NCI-H2029 (cell line): ENCODE data around the gene PAGE1.
"Not testable (repeated sequence)": the region's sequence is repeated elsewhere in the genome, so short reads cannot be mapped to it uniquely, and the experiment has no call there.

Experiments
- DNase-seq: peaks from one replicate; lab custom pipeline; 2025; lab: John Stamatoyannopoulos, UW

Gene PAGE1, protein sequence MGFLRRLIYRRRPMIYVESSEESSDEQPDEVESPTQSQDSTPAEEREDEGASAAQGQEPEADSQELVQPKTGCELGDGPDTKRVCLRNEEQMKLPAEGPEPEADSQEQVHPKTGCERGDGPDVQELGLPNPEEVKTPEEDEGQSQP

DNA sequence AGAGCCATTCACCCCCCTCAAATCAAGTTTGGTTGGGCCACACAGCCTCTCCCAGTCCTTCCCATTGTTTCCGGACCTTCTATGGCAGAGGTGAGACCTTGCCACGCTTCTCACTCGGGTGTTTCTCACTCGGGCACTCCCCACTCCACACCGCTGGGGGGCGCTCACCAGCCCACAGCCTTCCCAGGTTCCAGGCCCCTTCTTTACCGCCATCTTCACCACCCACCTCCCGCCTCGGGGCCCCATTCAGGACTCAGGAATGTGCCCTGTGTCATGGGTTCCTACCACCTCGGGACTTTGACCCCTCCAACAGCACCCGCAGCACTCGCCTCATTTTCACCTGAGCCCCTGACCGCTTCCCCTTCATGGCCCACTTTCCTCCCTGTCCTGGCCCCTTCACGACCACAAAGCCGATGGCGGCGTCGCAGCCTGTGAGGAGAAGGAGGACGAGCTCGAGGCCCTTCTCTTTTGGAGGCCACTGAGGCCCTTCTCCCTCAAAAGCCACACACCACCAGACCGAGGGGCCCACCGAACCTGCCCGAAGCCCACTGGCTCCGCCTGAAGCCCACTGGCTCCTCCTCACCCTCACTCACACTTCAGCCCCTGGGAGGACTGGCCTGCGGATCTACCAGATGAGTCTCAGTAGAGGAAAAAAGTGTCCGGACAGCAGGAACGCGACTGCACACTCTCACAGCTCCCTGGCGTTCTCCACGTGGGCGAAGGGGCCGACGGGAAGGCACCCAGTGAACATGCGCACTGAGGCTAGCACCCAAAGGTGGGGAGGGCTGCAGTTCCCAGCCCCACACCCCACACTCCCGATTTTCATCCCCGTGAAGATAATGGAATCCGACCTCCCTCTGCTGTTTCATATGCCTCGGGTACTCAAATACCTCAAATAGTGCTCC is at the start of gene PAGE1:
Gene PAGE1, minus strand, starts transcription at position 709 of the 905 bp plus-strand sequence. CDS start 1,214 bp downstream, outside the sequence.
- DNase-seq: no peak

DNA sequence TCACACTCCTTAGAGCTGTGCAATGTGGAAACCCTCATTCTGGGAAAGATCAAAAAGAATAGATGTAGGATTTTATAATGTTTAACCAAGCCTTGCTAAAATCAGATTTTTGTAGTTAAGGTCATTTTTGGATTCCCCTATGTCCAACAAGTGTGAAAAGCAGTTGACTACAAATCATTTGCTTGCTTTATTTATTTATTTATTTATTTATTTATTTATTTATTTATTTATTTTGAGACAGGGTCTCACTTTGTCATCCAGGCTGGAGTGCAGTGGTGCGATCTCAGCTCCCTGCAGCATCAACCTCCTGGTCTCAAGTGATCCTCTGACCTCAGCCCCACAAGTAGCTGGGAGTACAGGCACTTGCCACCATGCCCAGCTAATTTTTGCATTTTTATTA is 45.7 kb upstream of the PAGE1 start:
- not testable (repeated sequence) for DNase-seq

DNA sequence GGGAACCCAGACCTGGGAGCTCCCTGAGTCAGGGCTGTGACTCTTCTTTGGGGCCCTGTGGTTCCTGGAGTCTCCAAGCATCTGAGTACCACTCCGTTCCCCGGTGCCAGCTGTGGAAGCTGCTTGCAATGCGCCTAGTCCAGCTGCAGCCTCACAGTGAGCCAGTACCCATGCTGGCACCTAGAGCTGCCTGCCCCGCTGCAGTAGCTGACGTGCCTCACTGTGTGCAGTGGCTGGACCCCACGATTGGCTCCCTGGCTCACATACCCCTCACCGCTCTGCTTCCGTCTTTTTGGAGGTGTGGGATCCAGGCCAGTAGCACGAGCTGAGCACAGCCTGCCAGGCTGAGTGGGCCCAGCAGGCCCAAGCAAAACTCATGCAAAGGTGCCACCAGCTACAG is 32.1 kb upstream of the PAGE1 start:
- DNase-seq: no peak

DNA sequence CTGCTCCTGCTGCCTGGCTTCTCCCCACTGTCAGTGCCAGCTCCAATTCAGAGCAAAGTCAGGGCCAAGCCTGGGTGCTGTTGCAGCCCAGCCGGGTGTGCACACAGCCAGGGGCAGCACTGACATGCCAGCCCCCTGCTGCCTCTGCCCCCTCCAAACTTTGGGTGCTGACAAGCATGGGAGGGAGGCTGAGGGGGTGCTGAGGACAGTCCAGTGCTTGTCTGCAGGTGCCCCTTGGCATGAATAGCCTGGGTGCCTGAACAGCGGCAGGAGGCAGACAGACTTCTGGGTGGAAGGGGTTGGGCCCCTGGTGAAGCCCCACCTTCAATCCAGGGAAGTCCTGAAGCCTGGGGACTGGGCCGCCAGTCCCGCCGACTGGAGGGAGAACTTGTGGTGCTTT is 31.2 kb upstream of the PAGE1 start:
- DNase-seq: no peak

DNA sequence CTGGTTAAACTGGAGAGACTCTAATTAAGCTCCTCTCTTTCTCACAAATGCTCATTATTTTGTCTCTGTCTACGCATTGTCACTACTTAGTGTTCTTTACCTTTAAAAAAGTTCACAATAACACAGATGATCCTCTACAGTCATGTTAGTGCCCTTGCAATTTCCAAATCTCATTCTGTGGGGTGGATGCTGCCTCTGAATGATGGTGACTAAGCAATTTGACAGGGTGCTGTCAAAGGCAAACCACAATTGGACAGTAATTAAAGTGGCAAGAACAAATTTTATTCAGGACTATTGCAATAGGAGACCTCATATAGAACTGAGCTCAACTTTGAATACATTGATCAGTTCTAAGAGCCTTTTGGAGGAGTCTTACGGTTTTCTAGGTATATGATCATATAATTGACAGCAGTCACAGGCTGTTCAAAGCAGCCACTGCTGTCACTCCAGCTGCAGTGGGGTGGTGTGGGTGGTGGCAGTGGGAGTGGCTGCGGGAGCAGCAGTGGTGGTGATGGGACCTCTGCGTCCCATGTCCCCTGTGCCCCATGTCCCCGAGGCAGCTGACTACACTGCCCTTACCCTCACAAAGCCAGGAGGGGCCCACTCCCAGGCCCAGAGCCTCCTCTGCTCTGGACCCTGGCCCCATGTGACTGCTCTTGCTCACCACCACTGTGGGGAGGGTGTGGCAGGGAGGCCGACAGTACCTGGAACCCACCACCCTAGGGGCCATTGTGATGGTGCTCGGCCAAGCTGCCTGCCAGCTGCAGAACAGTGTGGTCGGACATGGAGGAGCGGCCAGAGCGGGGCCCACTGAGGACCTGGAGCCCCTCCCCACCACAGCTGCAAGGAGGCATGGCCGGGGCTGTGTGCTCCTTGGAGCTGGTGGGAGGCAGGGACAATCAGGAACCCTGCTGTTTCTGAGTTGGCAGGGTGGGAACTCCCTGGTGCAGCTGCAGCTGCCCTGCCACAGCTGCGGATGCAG is 30.4 kb upstream of the PAGE1 start:
- DNase-seq: no peak

DNA sequence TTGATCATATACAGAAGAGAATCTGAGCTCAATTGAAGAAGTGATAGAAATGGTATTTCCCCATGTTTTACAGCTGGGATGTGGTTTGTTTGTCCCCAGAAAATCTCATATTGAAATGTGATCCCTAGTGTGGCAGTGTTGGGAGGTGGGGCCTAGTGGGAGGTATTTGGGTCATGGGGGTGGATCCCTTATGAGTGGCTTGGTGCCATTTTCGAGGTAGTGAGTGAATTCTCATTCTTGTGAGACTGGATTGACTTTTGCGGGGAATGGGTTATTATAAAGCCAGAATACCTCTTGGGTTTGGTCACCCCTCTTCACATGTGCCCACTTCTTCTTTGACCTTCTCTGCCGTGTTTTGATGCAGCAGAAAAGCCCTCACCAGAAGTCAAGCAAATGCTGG is 29.6 kb upstream of the PAGE1 start:
- no peak for DNase-seq

DNA sequence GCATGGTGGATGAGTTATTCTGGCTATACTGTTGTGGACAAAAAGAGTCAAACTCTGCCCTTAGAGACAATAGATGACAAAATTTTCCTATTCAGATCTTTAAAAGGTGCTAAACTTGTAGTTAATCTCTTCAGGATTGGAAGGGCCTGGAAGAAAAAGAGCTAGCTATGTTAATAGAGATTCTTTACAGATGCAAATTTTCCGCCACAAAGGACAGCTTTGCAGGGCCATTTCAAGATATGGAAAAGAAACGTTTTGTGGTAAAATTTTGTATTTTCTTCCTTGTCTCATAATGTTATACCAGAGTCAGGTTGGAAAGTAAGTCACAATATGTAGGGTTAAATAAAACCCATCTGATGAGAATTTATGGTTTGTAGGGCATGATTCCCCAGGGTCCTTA is 24.3 kb upstream of the PAGE1 start:
- DNase-seq: not testable (repeated sequence)

DNA sequence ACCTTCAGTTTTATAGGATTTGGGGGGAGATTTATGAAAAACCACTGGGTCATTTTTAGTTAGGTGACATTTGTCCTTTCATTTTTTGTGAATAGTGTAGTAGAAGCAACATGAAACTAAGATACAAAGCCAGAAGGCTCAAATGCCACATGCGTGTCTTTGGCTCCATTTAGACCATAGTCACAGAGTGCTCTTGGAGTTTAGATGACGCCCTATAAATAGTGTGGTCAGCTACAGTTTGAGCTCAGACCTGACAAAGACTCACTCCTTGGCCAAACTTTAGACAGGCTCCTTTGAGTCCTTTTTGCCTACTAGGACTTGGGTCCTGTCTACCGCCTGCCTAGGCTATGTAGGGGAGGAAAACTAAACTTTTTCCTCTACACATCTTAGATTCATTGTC is 16.8 kb upstream of the PAGE1 start:
- DNase-seq: no peak

DNA sequence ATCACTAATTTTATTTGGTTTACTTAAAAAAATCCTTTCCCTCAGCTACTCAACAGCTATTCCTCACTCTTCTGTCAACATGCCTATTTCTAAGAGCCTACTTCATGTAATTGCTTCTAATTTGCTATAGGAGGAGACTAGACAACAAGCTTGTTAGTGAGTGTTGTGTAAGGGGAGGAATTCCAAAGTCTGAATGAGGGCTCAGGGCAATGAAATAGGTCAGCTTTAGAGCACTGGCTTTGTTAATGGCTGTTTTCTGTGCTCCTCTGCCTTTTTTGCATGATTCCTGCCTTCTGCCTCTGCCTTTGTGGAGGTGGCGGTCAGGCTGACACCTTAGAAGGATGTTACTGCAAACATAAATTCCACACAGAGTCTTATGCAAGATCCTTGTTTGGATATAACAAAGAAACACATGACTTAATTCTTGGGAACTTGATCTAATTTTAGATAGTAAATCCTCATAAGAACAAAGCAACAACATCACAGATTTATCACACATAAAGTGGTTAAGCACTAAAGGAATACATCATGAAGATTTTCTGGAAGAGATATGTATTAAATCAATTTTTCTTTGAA is 15.0 kb upstream of the PAGE1 start:
- DNase-seq: no peak

DNA sequence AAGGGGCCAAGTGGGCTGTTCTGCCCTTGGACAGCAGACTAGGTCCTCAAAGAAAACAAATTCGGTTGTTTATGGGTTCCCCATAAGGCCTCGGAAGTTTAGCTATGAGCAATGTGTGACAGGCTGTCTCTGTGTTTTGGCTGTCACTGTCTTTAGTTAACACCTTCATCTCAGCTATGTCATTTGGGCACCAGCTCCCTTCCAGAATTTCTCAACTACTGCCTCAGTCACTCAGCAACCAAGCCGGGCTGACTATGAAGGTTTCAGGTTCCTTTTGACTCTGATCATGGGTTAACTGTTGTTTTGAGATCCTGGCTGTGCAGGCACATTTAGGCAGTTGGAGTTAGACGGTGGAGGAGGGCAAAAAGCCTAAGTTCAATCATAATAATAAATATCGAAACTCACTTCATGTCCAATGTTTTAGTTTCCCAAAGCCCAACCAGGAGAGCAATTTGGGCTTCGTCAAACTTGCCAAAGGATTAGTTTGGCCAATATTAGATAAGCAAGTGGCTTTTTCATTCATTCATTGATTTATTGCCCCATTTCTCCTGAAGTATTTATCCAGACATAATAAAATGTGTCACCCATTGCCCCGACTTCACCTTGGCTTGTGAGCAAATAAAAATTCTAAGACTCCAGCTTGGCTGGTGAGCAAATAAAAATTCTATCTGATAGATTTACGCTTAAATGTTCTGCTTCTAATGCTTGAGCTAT is 9.1 kb upstream of the PAGE1 start:
- DNase-seq: no peak

DNA sequence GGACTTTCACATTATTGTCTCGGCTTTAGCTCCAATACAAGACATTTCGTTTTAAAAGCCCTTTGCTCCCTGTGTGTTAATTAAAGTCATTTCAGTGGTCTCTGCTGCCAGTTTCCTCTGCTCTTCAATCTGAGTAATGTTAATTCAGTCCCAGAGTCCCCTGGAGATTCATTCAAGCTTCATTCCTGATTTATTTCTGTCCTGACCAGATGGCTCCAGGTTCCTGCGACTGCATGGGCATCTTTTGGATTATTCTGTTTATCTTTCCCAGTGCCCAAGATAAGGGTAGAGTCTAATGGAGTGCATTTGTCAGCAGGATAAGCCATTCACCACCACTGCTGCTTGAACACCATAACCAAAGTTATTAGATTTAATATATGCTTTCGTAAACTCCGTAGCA is 6.1 kb upstream of the PAGE1 start:
- no peak for DNase-seq

DNA sequence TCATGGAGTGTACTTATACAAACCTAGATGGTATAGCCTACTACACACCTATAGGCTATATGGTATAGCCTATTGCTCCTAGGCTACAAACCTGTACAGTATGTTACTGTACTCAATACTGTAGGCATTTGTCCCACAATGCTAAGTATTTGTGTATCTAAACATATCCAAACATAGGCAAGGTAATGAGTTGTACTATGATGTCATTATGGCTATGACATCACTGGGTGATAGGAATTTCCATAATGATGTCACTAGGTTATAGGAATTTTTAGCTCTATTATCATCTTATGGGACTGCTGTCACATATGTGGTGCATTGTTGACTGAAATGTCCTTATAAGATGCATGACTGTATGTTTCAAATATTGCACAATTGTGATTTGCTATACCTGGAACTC is 5.5 kb upstream of the PAGE1 start:
- no peak for DNase-seq

DNA sequence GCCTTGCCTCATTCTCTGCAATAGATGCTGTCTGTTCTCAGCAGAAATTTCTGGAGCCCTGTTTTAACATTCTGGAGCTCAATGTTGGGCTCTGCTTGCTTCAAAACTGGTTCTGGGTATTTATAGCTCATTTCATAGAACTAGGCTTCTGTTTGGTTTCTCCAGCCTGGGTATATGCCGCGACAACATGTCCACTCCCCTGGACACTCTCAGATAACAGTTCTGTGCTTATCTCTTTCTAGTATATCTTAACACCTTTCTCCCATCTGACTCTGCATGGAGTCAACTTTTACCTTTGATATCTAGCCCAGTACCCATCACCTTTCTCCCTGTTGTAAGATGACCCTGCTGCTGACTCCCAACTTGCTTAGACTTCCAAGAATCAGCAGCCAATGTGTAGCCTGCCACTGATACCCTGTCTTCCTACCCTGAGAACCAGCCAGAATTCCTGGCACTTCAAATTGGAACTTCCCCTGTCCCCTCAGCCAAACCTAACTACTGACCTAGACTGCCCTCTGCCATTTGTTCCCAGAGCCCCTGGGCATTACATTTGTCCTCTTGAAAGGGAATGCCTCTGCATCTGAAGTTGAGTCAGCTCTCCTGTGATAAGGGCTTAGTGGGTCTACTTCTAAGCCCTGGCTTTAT is 20.6 kb downstream of the PAGE1 start:
- DNase-seq: no peak

DNA sequence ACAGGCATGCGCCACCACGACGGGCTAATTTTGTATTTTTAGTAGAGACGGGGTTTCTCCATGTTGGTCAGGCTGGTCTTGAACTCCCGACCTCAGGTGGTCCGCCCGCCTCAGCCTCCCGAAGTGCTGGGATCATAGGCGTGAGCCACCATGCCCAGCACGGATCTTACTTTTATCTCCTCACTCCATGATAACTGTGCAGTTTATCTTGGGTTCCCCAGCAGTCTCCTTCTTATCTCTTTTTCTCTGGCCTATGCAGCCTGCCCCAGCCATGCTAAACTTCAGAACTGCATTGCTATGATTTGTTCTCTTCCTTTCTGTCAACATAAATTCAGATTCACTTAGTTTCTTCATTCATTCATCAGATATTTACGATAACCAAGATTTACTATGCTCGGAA is 22.4 kb downstream of the PAGE1 start:
- DNase-seq: no peak

DNA sequence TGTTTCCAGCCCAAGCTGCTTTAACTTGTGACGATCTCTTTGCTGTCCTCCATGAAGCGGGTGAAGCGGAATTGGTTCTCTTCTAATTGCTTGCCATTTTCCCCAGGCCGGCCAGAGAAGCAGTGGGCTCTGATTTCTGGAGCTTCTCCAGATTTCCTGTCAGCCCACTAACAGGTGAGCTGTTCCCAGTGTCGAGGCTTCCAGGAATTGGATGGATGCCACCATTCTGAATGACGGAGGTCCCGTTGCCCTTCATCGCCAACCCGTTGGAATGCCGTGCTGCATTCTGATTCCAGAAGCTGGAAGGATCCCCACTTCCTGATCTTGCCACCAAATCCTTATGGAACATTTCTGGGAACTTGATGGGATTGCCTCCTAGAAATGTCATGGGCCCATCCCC is 31.0 kb downstream of the PAGE1 start:
- DNase-seq: no peak

DNA sequence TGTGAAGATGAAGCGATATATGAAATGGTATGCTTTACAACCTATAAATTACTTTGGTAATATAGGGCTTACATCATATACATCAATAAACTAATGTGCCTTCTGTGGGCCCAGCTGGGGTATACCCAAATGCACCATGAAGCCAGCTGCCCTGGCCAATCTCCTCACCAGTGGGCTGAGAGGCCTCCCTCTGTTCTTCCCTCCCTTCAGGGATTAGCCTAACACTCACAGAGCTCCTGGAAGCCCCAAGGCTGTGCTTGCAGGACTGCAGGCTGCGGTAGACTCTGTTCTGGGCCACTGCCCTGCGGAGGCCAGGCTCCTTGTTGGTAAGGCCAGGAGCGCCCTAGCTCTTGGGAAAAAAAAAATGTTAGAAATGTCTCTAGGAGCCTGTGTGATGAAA is 33.9 kb downstream of the PAGE1 start:
- no peak for DNase-seq

DNA sequence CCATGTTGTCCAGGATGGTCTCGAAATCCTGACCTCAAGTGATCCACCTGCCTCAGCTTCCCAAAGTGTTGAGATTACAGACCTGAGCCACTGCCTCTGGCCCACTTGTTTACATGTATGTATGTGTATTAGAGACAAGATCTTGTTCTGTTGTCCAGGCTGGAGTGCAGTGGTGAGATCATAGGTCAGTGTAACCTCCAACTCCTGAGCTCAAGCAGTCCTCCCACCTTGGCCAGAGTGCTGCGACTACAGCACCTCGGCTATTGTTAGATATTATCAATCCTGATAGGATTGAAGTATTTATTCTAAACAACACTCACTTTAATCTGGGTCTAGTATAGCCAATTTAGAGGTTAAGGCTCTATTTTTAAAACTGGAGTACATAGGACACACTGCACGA is 36.0 kb downstream of the PAGE1 start:
- no peak for DNase-seq

DNA sequence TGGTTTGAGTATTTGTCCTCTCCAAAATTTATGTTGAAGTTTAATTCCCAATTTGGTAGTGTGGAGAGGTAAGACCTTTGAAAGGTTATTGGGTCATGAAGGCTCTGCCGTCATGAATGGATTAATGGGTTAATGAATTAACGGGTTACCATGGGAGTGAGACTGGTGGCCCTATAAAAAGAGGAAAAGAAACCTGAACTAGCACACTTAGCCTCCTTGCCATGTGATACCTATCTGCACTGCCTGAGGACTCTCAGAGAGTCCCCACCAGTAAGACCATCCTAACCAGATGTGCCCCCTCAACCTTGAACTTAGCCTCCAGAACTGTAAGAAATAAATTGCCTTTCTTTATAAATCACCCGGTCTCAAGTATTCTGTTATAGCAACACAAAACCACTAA is 39.3 kb downstream of the PAGE1 start:
- DNase-seq: no peak

DNA sequence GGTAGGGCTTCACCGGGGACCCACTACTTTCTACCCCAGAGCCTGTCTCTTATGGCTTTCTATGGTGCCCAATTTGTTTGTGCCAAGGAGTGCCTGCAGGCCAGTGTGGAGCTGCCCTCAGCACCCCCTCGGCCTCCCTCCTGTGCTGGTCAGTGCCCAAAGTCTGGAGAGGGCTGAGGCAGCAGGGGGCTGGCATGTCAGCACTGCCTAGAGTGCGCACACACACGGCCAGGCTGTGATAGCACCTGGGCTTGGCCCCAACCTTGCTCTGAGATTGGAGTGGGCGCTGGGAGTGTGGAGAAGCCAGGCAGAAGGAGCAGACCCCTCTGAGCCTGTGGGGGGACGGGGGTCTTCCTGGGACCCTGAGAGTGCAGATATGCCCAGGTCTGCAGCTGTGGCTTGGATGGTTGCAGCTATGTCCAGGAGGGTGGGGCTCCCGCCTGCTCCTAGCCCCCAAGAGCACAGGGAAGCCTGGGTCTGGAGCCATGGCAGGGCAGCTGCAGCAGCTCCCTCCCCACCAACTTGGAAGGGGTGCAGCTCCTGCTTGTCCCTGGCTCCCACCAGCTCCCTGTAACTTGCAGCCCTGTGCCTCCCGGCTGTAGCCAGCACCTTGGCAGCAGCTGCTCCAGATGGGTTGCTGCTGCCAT is 50.7 kb downstream of the PAGE1 start:
- no peak for DNase-seq
